ENCODE results near the gene SIK3.
A peak's percentile ranks its signal among the peaks of the same experiment; 100 is the strongest.
"Not testable (repeated sequence)": the region's sequence is repeated elsewhere in the genome, so short reads cannot be mapped to it uniquely, and the experiment has no call there.

SIK3 gene

DNA sequence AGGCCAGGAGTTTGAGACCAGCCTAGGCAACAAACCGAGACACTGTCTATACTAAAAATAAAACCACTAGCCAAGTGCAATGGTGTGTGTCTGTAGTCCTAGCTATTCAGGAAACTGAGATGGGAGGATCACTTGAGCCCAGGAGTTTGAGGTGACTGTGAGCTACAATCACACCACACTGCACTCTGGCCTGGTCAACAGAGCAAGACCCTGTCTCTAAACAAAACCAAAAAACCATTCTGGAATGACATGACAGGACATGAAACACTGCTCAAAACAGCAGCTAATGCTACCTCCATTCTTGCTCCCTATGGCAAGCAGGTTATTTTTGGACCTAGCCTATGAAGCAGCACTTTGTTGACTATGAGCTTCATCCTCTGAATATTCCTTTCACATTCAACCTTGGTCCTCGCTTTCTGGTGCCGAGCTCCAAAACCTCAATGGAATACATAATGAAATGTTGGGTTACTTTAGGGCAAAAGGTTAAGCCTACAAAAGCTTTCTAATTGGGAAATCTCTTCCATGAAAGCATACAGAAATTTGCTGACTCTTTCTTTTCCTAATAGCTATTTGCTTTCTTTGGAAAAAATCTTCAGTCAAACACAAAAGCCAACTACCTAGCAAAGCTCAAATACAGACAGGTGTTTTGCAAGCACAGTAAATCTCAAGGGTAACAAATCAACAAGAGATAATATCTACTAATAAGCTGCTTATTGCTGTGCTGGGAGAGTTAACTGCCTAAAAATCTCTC lies 21.1 kb downstream of the SIK3 start:
- DNase-seq (ENCODE audit: low read depth) = peak; percentile 82

DNA sequence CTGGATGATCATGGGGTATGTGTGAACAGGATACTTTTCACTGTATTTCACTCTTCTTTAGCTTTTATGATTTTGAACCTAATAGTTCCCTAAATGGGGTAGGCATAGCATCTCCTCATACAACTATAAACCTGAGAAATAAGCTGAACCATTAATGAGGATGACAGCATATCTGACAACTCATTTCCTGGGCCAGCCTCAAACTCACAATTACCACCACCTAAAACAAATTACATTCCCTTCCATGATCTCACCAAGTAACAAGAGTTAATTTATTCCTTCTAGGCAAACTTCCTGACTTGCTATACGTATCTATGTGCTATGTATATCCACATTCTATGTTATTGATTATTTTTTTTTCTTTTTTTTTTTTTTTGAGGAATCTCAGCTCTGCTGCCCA lies 23.0 kb downstream of the SIK3 start:
- peak; percentile 13 for DNase-seq (ENCODE audit: low read depth)

DNA sequence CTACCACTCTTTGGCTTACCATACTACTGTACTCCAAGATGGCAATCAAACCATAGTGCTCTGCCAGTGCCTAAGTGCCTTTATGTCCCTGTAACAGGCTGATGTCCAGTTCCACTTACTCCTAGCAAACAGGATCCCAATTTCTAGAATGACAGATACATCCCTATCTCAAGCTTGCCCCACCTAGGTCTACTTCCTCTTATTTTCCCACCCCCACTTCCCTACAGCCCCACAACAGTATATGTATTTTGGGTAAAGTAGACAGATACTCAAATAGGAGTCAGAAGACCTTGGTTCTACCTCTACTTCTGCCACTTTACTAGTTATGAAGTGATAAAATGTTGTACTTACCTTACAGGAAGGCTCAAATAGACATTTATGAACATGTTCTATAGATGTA lies 24.1 kb downstream of the SIK3 start:
- no peak for DNase-seq (ENCODE audit: low read depth)

DNA sequence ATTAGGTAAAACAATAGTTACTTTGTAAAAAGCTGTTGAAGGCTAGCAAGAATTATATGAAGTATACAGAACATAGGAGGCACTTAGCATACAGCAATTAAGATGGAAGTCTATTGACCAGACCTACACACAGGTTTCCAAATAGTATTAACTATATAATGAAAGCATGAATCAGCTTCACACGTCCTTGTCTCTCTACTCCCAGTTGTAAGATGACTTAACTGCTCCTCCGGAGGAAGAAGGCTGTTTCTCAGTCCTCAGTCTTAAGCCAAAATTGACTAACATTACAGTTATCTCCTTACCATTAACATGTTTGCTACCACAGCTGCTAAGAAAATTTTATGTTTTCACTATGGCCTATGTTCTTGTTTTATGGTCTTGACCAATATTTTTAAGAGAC lies 24.7 kb downstream of the SIK3 start:
- DNase-seq (ENCODE audit: low read depth) = no peak

GRCh38 chr11:117072517-117073461 lies 25.4 kb downstream of the SIK3 start:
- DNase-seq (ENCODE audit: low read depth) = peak; percentile 95

- peak; percentile 21 for DNase-seq (ENCODE audit: low read depth)
Observed at GRCh38 chr11:117071344-117071787, 26.9 kb downstream of the SIK3 start.

- DNase-seq (ENCODE audit: low read depth) = peak; percentile 61
Observed at GRCh38 chr11:117070016-117070415, 28.2 kb downstream of the SIK3 start.

- DNase-seq (ENCODE audit: low read depth) = no peak
Observed at GRCh38 chr11:117068303-117068860, 29.8 kb downstream of the SIK3 start.

- DNase-seq (ENCODE audit: low read depth) = no peak
Observed at GRCh38 chr11:117066959-117067358, 31.3 kb downstream of the SIK3 start.

- DNase-seq (ENCODE audit: low read depth) = peak; percentile 78
Observed at GRCh38 chr11:117064275-117064674, 34.0 kb downstream of the SIK3 start.

GRCh38 chr11:117062498-117062897 lies 35.7 kb downstream of the SIK3 start:
- DNase-seq (ENCODE audit: low read depth) = no peak

GRCh38 chr11:117061256-117061655 lies 37.0 kb downstream of the SIK3 start:
- no peak for DNase-seq (ENCODE audit: low read depth)

- DNase-seq (ENCODE audit: low read depth) = no peak
Observed at GRCh38 chr11:117059611-117060148, 38.5 kb downstream of the SIK3 start.

- peak; percentile 53 for DNase-seq (ENCODE audit: low read depth)
Observed at GRCh38 chr11:117058761-117059261, 39.4 kb downstream of the SIK3 start.

DNA sequence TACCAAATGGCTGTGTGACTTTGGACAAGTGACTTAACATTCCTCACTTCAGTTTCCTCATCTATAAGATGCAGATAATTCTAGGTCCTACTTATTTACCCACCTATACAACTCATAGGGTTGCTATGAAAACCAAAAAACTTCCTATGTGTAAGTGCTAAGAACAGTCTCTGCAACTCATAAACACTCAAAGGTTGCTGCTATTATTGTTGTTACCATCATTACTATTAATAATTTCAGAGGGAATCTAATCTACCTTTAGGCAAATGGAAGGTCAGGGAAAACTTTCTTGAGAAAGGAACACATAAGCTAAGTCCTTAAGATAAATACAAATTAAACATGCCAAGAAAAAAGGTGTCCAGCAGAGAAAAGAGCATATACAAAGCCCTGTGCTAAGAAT lies 40.5 kb downstream of the SIK3 start:
- no peak for DNase-seq (ENCODE audit: low read depth)

- no peak for DNase-seq (ENCODE audit: low read depth)
Observed at GRCh38 chr11:117057317-117057716, 40.9 kb downstream of the SIK3 start.

DNA sequence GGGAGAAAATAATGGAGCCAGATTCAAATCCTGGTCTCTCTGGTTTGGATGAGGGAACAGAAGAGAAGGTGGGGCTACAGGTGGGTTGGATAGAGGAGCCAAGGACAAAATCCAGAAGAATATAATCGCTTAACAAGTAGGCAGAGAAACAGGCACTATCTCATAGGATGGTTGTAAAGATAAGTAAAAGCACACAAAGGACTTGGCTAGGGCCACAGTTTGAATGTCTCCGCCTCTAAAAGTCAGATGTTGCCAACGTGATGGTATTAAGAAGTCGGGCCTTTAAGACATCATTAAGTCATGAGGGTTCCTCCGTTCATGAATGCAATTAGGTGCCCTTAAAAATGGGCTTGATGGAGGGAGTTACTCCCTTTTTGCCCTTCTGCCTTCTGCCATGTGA lies 42.8 kb downstream of the SIK3 start:
- DNase-seq (ENCODE audit: low read depth) = no peak

DNA sequence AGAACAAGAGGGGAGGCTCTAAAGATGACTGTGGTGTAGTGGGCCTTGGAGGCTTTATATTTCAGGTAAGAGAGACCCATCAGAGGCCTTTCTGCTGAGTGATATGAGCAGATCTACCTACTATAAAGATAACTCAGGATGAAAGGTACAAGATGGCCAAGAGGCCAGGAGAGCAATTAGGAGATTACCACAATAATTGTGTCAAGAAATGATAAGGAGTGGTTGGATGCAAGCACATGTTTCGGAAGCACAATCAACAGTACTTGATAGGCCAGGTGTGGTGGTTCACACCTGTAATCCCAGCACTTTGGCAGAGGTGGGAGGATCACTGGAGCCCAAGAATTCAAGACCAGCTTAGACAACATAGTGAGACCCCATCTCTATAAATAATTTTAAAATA lies 43.8 kb downstream of the SIK3 start:
- DNase-seq (ENCODE audit: low read depth) = no peak

- DNase-seq (ENCODE audit: low read depth) = no peak
Observed at GRCh38 chr11:117052196-117053149, 45.8 kb downstream of the SIK3 start.

GRCh38 chr11:117050121-117050520 lies 48.1 kb downstream of the SIK3 start:
- DNase-seq (ENCODE audit: low read depth) = not testable (repeated sequence)

- not testable (repeated sequence) for DNase-seq (ENCODE audit: low read depth)
Observed at GRCh38 chr11:117046627-117047026, 51.6 kb downstream of the SIK3 start.
